Skeletal muscle cell (primary cell): ENCODE measurements around the gene FOSB.

ENCODE experiments used
- DNase-seq: peaks from one replicate; pipeline ENCODE4 v3.0.0-alpha.2; 2010; ENCODE audit warnings: low read depth
- H3K4me3 ChIP-seq: 2 replicates; pipeline ENCODE4 v1.5.1; 2011; ENCODE audit warnings: low read depth, mild to moderate bottlenecking, control low read depth, low read length, moderate library complexity

Gene FOSB

GRCh38 chr19:45463241-45463640, 4.6 kb upstream of the FOSB start:
- no peak overlapping the region for H3K4me3 ChIP-seq
- DNase-seq = no peak

GRCh38 chr19:45464274-45464673, 3.5 kb upstream of the FOSB start:
- DNase-seq = no peak

GRCh38 chr19:45464852-45465441, 2.8 kb upstream of the FOSB start:
- no peak for DNase-seq

More at GRCh38 chr19:45464274-45464673, 3.5 kb upstream of the FOSB start:
- no peak overlapping the region for H3K4me3 ChIP-seq

GRCh38 chr19:45467115-45467455, 711 bp upstream of the FOSB start:
- H3K4me3 ChIP-seq = peak overlapping the region; percentile 95
- no peak for DNase-seq

More at GRCh38 chr19:45464852-45465441, 2.8 kb upstream of the FOSB start:
- no peak overlapping the region for H3K4me3 ChIP-seq

- DNase-seq = no peak
- H3K4me3 ChIP-seq = peak overlapping the region; percentile 95
These were observed 409 bp downstream of the FOSB start for GRCh38 chr19:45468159-45468651.

- H3K4me3 ChIP-seq = peak overlapping the region; percentile 95
- no peak for DNase-seq
These were observed 971 bp downstream of the FOSB start for GRCh38 chr19:45468803-45469131.

- peak overlapping the region; percentile 95 for H3K4me3 ChIP-seq
- peak; percentile 84 for DNase-seq
These were observed 1.5 kb downstream of the FOSB start for GRCh38 chr19:45469132-45469944.

- peak overlapping the region; percentile 95 for H3K4me3 ChIP-seq
- no peak for DNase-seq
These were observed 2.4 kb downstream of the FOSB start for GRCh38 chr19:45469945-45470761.

- DNase-seq = no peak
- no peak overlapping the region for H3K4me3 ChIP-seq
These were observed 2.9 kb downstream of the FOSB start for GRCh38 chr19:45470762-45471081.

- no peak for DNase-seq
- H3K4me3 ChIP-seq = no peak overlapping the region
These were observed 3.5 kb downstream of the FOSB start for GRCh38 chr19:45471111-45471930.

GRCh38 chr19:45471931-45472562, 4.3 kb downstream of the FOSB start:
- no peak for DNase-seq
- H3K4me3 ChIP-seq = no peak overlapping the region

GRCh38 chr19:45472563-45473366, 5.0 kb downstream of the FOSB start:
- DNase-seq = no peak
- H3K4me3 ChIP-seq = peak overlapping the region; percentile 18

- no peak for DNase-seq
- no peak overlapping the region for H3K4me3 ChIP-seq
These were observed 5.5 kb downstream of the FOSB start for GRCh38 chr19:45473367-45473681.

- DNase-seq = no peak
- no peak overlapping the region for H3K4me3 ChIP-seq
These were observed 6.1 kb downstream of the FOSB start for GRCh38 chr19:45473682-45474605.

GRCh38 chr19:45474606-45475521, 7.1 kb downstream of the FOSB start:
- no peak for DNase-seq
- H3K4me3 ChIP-seq = no peak overlapping the region

- no peak for DNase-seq
- H3K4me3 ChIP-seq = no peak overlapping the region
These were observed 7.9 kb downstream of the FOSB start for GRCh38 chr19:45475537-45476291.
